HG03469 (cell line): ENCODE results near the gene MUCL3.
A peak's percentile ranks its signal among the peaks of the same experiment; 100 is the strongest.
"Not testable (repeated sequence)": the region's sequence is repeated elsewhere in the genome, so short reads cannot be mapped to it uniquely, and the experiment has no call there.

Source experiments
- ATAC-seq: cut with Tn5 transposase; IDR thresholded peaks from one replicate; pipeline ENCODE4 v1.9.1; 2021; ENCODE audit warnings: mild to moderate bottlenecking, moderate library complexity, moderate number of reproducible peaks; ENCODE audit not compliant: unreplicated experiment

Gene MUCL3, protein sequence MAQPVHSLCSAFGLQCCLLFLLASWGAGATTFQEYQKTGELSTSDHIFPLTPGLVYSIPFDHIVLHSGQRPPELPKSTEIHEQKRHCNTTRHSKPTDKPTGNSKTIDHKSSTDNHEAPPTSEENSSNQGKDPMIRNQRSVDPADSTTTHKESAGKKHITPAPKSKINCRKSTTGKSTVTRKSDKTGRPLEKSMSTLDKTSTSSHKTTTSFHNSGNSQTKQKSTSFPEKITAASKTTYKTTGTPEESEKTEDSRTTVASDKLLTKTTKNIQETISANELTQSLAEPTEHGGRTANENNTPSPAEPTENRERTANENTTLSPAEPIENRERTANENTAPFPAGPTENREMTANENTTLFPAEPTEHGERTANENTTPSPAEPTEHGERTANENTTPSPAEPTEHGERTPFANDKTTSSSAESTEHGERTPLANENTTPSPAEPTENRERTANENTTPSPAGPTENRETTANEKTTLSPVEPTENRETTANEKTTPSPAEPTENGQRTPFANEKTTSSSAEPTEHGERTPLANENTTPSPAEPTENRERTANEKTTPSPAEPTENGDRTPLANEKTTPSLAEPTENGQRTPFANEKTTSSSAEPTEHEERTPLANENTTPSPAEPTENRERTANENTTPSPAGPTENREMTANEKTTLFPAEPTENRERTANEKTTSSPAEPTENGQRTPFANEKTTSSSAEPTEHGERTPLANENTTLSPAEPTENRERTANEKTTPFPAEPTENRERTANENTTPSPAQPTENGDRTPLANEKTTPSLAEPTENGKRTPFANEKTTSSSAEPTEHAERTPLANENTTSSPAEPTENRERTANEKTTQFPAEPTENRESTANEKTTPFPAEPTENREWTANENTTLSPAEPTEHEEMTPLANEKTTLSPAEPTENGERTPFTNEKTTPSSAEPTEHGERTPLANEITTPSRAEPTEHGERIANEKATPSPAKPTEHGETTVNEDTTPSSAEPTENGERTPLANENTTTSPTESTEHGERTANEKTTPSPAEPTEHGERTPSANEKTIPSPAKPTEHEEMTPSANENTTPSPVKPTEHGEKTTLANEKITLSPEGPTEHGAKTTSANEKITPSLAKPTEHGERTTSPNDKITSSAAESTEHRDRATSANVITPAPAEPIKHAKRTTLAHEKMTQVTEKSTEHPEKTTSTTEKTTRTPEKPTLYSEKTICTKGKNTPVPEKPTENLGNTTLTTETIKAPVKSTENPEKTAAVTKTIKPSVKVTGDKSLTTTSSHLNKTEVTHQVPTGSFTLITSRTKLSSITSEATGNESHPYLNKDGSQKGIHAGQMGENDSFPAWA (N-terminal part only)

DNA sequence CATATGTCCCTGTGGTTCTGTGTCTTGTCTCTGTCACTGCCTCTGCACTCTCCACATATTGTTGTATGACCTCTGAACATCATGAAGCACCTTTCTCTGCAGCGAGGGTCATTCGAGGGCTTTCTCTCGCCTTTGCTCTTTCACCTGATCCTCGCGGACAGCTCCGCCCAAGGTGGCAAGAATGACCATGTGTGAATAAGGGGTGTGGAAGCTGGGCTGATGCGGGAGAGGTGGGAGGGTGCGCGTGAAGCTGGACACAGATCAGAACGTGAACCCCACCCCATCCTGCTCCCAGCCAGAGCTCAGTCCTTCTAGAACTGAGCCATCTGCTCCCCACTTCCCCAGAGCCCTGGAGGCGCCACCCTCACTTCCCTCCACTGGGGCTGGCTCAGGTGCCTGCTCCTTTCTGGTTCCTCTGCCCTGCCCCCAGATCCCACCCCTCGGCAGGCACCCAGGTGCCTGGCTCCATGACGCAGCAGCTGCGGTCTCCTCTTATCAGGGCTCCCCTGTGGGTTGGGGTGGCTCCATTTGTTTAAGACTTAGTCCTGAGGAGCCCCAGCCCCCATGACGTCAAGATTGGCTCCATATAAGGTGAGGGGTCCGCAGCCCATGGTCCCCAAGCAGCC, at the start of gene MUCL3:
MUCL3 (plus strand) TSS at position 613 of the 626 bp plus-strand sequence. CDS start 27 bp downstream, outside the sequence.
- no peak for ATAC-seq

DNA sequence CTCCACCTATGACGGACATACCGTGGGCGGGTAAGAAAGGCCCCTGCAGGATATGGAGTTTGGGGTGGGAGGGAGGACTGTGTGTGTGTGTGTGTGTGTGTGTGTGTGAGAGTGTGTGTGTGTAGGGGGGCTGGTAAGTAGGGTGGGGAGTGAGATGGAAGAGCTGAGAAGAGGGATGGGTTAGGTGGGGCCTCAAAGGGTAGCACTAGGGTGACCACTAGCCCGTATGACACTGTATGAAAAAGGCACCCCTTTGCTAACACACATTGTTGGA, 49.4 kb upstream of the MUCL3 start:
- ATAC-seq, result no peak

DNA sequence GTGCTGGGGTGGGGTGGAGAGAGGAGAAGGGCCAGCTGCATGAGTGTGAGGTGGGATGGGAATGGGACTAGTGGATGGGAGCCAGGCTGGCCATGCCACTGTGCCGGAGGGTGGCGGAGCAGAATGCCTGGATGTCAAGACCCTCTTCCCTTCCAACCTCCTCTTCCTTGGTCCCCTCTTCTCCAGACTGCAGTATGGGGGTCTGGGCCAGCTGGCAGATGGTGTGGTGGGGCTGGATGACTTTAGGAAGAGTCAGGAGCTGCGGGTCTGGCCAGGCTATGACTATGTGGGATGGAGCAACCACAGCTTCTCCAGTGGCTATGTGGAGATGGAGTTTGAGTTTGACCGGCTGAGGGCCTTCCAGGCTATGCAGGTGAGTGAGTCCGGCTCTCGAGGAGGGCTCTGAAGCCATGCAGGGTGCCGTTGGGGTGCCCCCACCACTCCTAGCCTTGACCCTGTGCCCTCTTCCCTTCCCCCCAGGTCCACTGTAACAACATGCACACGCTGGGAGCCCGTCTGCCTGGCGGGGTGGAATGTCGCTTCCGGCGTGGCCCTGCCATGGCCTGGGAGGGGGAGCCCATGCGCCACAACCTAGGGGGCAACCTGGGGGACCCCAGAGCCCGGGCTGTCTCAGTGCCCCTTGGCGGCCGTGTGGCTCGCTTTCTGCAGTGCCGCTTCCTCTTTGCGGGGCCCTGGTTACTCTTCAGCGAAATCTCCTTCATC, 48.8 kb upstream of the MUCL3 start:
- ATAC-seq, result no peak

DNA sequence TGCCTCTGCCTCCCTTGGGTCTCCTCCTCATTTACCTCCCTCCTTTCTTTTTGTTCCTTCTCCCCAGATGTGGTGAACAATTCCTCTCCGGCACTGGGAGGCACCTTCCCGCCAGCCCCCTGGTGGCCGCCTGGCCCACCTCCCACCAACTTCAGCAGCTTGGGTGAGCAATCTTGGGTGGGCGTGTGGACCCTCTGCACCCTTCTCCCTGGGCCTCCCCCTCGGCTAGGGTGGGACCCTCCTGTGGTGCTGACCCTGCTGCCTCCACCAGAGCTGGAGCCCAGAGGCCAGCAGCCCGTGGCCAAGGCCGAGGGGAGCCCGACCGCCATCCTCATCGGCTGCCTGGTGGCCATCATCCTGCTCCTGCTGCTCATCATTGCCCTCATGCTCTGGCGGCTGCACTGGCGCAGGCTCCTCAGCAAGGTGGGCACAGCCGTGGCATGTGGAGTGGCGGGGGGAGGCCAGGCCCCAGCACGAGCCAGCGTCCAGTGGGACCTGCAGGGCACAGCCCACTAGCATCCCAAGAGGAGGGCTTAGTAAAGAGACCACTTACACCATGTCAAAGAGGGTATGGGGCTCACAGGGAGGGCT, 47.7 kb upstream of the MUCL3 start:
- ATAC-seq, result no peak

DNA sequence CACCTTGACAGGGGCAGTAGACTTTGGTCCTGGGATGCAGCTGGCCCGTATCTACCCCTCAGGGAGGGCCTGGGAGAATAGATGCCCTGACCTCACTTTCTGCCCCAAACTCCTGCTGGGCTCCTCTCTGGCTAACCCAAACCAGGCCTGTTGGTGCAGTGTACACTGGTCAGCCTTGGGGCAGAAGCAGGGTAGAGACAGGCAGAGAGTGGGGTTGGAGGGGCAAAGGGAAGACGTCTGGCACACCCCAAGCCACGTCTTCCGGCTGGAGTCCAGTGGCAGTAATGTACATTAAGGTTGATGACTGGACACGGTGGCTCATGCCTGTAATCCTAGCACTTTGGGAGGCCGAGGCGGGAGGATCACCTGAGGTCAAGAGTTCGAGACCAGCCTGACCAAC, 47.1 kb upstream of the MUCL3 start:
- no peak for ATAC-seq

DNA sequence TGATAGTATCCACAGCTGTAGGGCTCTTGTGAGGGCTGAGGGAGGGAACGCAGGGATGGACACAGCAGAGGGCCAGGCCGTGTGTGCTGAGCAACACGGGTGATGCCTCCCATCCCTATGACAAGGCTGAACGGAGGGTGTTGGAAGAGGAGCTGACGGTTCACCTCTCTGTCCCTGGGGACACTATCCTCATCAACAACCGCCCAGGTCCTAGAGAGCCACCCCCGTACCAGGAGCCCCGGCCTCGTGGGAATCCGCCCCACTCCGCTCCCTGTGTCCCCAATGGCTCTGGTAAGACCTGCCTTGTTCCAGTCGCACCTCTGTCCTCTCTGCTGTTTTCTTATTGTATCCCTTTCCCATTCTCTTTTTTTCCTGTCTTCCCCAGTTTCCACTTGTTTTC, 46.4 kb upstream of the MUCL3 start:
- ATAC-seq, result no peak

DNA sequence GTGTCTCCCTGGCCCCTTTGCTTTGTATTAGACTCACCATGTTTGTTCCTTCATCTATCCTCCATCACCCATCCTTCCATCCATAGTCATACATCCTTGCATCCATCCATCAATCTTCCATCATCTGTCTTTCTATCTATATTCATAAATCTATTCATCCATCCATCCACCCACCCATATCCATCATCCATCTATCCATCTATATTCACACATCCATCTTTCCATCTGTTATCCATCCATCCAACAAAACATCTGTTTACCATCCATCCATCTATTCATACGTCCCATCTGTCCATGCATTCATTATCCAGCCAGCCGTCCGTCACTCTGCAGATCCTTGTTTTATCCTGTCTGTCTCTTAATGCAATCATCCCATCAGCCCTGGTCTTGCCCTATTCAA, 45.8 kb upstream of the MUCL3 start:
- ATAC-seq, result no peak

DNA sequence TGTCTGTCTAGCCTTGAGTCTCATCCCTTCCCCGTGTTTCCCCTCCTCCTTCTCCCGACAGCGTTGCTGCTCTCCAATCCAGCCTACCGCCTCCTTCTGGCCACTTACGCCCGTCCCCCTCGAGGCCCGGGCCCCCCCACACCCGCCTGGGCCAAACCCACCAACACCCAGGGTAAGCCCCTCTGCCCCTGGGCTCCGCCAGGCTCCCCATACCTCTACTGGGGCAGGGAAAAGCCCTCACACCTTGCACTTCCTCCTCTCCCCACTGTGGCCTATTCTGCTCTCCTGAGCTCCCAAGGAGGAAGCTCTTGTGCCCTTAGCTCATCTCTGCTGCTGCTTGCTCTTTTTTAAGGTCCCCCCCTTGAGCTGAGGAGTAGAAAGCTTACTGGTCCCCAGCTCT, 45.4 kb upstream of the MUCL3 start:
- ATAC-seq, result no peak

DNA sequence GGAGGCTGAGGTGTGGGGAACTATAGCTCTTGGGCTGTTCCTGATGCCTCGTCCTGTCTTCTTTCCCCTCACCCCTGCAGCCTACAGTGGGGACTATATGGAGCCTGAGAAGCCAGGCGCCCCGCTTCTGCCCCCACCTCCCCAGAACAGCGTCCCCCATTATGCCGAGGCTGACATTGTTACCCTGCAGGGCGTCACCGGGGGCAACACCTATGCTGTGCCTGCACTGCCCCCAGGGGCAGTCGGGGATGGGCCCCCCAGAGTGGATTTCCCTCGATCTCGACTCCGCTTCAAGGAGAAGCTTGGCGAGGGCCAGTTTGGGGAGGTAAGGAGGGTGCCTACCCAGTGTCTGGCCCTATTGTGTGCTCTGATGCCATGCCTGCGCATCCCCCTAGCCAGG, 44.2 kb upstream of the MUCL3 start:
- no peak for ATAC-seq

DNA sequence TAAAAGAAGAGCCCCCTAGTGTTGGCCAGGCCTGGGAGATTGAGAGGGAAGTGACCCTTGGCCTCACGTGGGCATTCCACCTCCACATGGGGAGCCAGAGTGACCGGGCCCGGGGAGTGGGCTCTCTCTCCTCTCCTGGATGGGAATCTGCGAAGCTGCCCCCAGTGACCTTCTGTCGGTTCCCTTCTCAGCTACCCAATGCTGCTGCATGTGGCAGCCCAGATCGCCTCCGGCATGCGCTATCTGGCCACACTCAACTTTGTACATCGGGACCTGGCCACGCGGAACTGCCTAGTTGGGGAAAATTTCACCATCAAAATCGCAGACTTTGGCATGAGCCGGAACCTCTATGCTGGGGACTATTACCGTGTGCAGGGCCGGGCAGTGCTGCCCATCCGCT, 42.9 kb upstream of the MUCL3 start:
- ATAC-seq, result no peak

DNA sequence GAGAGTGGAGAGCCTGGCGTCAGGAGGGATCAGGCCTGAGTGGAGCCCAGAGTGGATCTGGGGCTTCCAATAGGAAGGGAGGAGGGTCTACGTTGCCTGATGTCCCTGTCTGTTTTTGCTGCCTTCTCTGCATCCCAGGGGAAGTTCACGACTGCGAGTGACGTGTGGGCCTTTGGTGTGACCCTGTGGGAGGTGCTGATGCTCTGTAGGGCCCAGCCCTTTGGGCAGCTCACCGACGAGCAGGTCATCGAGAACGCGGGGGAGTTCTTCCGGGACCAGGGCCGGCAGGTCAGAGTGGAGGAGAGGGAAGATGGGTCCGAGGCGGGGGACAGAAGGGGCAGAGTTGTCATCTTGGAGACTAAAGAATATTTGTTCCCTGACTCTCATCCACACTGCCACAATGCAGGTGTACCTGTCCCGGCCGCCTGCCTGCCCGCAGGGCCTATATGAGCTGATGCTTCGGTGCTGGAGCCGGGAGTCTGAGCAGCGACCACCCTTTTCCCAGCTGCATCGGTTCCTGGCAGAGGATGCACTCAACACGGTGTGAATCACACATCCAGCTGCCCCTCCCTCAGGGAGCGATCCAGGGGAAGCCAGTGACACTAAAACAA, 41.9 kb upstream of the MUCL3 start:
- ATAC-seq, result no peak

DNA sequence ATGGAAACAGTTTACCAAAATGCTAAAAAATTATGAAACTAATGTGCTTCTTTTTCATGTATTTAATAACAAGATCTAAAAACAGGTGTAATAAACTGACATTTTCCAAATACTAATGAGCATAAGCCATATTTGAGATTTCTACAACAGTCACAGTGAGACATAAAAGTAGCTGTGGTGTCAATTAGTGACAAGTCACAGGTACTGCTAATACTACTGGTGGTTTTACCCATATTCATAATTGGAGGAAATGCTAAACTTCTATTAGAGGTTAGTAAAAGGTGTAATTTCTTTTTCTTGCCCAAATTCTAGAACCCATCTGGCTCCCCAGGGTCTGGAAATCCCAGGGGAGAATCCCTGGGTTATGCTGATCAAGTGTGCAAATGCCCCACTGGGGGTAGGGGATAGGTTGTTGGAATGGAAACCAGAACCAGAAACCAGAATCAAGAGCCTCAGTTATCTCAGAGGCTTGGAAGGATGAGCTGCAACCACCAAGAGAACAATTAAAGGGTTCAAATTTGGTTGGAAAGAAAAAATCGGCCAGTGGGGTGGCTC, 39.8 kb upstream of the MUCL3 start:
- no peak for ATAC-seq

DNA sequence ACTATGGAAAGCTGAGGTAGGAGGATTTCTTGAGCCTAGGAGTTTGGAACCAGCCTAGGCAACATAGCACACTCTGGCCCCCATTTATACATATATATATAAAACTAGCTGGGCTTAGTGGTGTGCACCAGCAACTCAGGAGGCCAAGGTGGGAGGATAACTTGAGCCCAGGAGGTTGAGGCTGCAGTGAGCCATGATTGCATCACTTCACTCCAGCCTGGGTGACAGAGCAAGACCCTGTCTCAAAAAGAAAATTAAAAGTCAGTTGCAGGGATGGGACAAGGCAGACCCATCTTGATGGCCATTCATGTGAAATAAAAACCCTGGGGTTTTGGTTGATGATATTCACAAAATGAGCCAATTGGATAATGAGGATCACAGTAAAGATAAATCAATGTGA, 39.3 kb upstream of the MUCL3 start:
- no peak for ATAC-seq

DNA sequence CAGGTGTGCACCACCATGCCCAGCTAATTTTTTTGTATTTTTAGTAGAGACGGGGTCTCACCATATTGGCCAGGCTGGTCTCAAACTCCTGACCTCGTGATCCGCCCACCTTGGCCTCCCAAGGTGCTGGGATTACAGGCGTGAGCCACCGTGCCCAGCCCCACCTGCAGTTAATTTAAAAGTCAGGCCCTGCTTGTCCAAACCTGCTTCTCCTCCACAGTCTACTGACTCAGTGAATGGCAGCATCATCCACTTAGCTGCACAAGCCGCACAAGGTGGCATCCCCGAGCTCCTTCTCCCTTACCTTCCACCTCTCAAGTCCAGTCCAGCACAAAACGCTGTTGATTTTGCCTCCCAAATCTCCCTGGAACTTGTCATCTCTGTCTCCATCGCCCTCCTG, 38.6 kb upstream of the MUCL3 start:
- ATAC-seq, result not testable (repeated sequence)

DNA sequence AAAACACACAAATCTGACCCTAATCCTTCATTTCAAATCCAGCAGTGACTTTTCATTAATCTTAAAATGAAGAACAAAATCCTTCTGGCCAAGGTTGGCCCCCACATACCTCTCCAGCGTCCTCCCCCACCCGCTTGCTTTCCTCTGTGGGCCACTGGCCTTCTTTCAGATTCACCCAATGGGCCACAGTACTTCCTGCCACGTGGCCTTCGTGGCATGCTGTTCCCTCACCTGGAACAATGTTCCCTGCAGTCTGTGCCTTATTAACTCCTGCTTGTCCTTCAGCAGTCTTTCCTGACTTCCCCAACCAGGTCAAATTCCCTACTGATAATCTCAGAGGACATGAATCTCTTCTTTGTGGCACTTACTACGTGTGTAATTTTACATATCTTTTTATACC, 38.1 kb upstream of the MUCL3 start:
- ATAC-seq, result no peak

DNA sequence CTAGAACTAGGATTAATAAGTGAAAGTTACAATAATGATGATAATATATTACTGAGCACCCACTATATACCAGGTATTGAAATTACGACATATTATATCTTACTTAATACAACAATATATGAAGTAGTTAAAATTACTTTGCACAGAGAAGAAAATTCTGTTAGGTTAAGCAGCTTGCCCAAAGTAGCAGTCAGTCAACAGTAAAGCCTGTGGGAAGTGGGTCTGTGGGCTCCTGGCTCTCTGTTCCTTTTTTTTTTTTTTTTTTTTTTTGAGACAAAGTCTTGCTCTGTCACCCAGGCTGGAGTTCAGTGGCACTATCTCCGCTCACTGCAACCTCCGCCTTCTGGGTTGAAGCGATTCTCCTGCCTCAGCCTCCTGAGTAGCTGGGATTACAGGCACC, 37.5 kb upstream of the MUCL3 start:
- ATAC-seq, result no peak

DNA sequence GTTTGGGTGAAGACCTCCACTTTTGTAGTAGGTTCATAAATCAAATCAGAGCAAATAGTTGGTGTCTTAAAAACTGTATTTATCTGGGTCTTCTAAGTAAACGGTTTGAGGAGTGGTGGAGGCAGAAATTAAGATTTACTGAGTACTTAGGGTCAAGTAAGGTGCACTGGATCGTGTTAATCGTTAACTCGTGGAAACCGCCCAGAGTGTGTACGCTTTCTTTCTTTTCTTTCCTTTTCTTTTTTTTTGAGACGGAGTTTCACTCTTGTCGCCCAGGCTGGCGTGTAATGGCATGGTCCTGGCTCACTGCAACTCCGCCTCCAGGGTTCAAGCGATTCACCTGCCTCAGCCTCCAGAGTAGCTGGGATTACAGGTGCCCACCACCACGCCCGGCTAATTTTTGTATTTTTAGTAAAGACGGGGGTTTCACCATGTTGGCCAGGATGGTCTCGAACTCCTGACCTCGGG, 33.4 kb upstream of the MUCL3 start:
- ATAC-seq, result not testable (repeated sequence)

DNA sequence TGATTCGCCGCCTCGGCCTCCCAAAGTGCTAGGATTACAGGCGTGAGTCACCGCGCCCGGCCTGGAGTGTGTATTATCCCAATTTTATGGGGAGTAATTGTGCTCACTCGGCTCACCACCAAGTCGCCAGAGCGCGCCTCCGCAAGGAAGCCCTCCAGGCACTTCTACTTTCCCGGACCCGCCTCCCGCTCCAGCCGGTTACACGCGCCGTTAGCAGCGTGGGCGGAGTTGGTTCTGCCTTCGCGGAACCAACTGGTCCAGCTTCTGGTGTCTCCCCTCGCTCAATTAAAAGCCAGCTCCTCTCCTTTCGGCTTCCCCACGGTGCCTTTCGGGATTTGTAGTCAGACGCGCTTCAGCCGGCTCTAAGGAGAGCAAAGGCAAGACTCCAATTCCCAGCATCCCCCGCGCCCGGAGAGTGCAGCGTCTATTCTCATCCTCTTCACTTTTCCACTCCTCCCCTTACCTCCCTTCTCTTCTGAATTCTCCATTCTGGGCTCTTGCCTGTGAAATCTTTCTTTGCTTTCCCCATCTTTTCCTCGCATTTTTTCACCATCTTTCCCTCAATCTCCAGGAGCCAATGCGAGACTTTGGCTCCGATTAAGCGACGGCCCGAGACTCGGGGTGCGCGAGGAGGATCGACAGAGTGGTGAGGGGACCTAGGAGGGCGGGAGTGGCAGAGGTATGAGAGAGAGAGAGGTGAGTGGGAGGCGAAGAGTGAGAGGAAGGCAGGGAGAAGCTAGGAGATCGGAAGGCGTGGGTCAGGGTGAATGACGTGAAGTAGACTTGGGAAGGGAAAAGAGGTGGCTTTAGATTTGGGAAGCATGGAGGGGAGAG, 32.8 kb upstream of the MUCL3 start, which contains the start of gene GTF2H4:
GTF2H4 (plus strand) TSS at position 450 of the 834 bp plus-strand sequence.
- ATAC-seq, result peak; percentile 68
